Activated naive CD4-positive, alpha-beta T cell treated with anti-CD3 and anti-CD28 coated beads, Interleukin-2, amount 50 U/mL, for 72 hours (primary cell): ENCODE measurements around the gene HOXC11. TPM values are rescaled to one million over a fixed set of nuclear protein-coding genes. Genes with fewer than 3 reads are reported as not detected.

ENCODE experiments used
- ATAC-seq, 2 donors: fragments of 150-1000 bp; cut with Tn5 transposase; 2 replicates each; pipeline ENCODE4 v1.10.0; 2021; ENCODE audit warnings: mild to moderate bottlenecking in 2 of 2, moderate library complexity in 2 of 2
- DNase-seq, 2 donors: peaks; one replicate each; pipeline ENCODE4 v3.0.0; 2021 to 2022; ENCODE audit warnings: low spot score in 2 of 2
- H3K27ac Mint-ChIP-seq, 2 donors: one replicate each; pipeline ENCODE4 v1.8.0; 2022; ENCODE audit warnings: mild to moderate bottlenecking in 2 of 2, mixed read lengths in 2 of 2
- H3K36me3 Mint-ChIP-seq, 2 donors: one replicate each; pipeline ENCODE4 v1.8.0; 2022; ENCODE audit warnings: mixed read lengths in 2 of 2
- H3K9me3 Mint-ChIP-seq, 2 donors: one replicate each; pipeline ENCODE4 v1.8.0; 2022; ENCODE audit warnings: mixed read lengths in 2 of 2
- total RNA-seq, 2 donors: library from RNA; stranded (reverse); gene quantifications; one replicate each; pipeline ENCODE4 v1.2.3, GENCODE V29; 2022

Gene HOXC11
- total RNA-seq, 2 donors from 2014 or later = not detected

DNA sequence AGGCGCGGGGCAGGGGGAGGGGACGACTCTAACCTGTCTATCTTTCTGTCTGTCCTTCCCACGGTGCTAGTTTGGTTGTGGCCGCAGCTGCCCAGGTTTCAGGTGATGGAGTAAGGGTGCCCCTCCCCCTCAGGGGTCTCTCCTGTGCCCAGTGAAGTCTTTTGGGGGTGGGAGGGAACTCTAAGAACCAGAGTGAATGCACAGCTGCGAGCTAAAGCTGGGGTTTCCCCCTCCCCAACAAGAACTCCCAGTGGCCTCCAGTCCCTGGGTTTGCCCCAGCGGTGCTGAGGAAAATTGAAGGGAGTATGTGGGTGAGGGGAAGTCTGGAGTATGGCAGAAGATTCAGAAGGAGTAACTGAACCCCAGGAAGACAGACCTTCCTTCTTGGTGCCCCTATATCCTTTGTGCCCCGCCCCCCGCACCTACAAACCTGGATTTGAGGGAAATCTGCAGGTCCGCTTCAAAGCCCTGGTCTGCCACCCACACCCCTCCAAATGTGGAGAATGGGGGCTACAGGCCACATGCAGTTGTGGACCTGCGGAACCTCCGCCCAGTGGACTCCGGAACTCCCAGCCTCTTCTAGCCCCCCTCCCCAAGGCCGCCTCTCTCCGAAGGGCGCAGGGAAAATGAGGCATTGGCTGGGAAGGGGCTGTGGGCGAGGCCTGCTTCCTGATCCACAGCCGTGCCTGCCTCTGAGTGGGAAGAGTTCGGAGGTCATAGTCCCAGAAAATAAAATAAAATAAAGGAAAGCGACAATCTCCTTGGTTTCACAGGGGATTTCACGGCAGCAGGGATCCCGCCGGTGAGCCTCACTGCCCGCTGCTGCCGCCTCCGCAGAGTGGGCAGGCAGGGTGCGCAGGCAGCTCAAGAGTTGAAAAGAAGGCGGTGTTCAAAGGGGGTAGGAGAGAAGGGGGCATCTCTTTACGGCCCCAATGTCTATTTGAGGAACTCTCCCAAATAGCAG, 23.6 kb downstream of the HOXC11 start:
- no peak for DNase-seq
- peaks cover 0 to 18% of the 10 kb centered on the region in 2 donors for H3K36me3 Mint-ChIP-seq
- H3K27ac Mint-ChIP-seq = no peak overlapping the region
- H3K9me3 Mint-ChIP-seq = no peaks in the 10 kb centered on the region
- ATAC-seq = peak in 1 of 2 donors; percentile 28

DNA sequence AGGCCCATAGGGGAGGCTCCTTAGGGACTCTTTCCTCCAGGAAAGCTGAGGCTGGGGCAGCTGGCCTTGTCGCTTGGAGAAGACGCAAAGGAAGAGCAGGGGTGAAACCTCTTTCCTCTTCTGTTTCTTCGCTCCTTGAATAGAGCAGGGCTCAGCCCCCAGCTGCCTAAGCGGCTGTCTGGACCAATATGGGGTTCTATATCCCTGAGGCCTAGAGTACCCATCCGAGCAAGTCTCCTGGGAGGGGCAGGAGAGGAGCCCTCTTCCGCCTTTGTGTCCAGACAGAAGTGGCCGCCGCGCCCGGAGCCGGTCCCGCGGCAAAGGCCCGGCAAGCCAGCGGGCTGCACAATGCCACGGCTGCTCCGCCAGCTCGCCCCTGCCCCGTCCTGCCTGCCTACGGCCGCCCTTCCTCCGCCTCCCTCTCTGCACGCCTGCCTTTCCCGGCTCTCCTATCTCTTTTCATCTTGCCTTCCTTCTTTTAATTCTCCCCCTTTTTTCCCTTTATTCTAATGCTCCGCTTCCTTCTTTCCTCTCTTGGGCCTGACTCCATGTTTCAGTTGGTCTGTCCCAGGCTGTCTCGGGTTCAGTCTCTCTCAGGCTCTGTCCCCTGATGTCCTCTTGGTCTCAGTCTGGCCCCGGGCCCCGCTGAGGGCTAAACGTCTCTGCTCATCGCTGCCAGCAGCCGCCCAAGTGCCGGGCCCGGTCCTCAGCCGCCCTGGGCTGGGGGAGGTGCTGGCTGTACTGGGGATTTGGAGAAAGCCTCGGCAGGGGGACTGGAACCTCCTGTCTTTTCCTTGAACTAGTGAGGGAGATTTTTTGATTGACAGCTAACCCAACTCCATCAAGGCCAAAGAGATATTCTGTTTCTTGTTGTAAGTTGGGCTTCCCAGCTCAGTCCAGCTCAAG, 24.5 kb downstream of the HOXC11 start:
- DNase-seq (no peak), ATAC-seq (no peak)
- Mint-ChIP-seq H3K27ac (no peak overlapping the region), H3K9me3 (no peaks in the 10 kb centered on the region), H3K36me3 (peaks cover 0 to 21% of the 10 kb centered on the region in 2 donors)

DNA sequence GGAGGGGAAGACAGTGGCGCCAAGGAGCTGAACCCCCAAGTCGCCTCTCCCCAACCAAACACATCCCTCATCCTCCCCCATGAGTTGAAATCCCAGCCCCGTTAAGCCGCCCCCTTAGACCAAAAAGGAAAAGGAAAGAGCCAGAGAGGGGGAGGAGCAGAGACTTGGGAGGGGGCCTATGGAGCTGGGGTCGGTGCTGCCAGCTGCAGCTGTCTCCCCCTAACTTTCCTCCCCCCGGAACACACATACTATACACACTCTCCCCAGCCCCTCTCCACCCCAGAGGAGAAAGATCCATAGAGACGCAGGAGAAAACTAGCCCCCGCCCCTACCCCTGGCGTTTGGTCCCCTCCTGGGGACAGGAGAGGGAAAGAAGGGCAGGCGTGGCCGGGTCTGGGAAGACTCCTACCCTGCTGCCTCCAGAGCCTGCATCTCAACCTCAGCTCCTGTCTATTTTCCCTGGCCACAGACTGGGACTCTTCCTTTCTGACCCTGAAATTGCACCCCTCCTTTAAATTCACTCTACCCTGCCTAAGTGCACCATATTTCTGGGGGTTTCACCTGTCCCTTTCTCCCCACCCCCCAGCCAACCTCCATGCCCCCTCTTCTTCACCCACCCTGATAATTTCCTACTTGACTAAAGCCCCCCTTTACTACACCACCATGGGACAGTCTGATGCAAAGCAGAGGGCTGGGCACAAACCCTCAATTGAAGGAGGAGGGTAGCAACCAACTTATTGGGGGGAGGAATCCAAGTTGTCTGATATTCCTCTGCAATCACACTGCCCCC, 25.4 kb downstream of the HOXC11 start:
- no peaks in the 10 kb centered on the region for H3K9me3 Mint-ChIP-seq
- H3K27ac Mint-ChIP-seq = no peak overlapping the region
- ATAC-seq (no peak), DNase-seq (no peak)
- peaks cover 0 to 20% of the 10 kb centered on the region in 2 donors for H3K36me3 Mint-ChIP-seq

DNA sequence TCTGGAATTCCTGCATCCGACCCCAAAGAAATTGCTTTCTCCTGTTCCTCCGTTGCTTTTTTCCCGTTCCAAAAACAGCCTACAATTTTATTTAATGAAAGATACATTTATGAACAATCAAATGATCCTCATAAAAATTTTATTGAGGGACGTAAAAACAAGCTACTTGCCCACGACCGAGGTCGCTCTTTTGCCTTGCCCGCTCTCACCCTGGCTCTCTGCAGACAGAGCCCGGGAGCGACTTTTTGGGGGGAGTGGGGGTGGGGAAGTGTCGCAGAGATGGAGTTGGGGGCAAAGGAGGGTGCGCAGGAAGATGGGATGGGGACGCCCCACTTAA, 25.9 kb downstream of the HOXC11 start:
- Mint-ChIP-seq H3K9me3 (no peaks in the 10 kb centered on the region), H3K36me3 (peaks cover 0 to 15% of the 10 kb centered on the region in 2 donors), H3K27ac (no peak overlapping the region)
- DNase-seq (no peak), ATAC-seq (no peak)

DNA sequence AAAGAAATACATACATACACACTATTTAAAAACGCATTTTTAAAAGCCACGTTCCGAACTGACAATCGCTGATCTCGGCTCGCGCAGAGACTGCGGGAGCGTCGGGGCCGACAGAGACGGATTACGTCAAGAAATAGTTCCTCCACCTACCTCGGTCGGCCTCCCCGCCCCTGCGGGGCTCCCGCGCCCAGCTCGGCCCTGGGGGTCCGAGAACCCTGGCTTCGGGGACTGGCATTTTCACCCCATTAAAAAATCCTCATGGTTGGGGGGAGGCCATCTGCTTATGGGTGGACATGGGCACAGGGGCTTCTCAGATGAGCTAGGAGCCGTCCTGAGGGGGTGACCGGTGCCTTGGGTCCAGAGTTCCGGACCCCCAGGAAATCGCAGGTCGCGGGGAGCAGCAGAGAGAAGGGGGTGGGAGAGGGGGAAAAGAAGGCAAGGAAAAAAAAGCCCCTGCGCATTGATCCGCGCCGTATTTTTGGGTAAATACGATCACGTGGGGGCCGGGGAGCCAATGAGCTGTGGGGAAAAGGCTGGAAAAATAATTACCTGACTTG, 26.7 kb downstream of the HOXC11 start:
- no peak for DNase-seq
- Mint-ChIP-seq H3K36me3 (peaks cover 0 to 10% of the 10 kb centered on the region in 2 donors), H3K27ac (peak overlapping the region in 1 of 2 donors; percentile 77), H3K9me3 (no peaks in the 10 kb centered on the region)
- ATAC-seq = no peak

DNA sequence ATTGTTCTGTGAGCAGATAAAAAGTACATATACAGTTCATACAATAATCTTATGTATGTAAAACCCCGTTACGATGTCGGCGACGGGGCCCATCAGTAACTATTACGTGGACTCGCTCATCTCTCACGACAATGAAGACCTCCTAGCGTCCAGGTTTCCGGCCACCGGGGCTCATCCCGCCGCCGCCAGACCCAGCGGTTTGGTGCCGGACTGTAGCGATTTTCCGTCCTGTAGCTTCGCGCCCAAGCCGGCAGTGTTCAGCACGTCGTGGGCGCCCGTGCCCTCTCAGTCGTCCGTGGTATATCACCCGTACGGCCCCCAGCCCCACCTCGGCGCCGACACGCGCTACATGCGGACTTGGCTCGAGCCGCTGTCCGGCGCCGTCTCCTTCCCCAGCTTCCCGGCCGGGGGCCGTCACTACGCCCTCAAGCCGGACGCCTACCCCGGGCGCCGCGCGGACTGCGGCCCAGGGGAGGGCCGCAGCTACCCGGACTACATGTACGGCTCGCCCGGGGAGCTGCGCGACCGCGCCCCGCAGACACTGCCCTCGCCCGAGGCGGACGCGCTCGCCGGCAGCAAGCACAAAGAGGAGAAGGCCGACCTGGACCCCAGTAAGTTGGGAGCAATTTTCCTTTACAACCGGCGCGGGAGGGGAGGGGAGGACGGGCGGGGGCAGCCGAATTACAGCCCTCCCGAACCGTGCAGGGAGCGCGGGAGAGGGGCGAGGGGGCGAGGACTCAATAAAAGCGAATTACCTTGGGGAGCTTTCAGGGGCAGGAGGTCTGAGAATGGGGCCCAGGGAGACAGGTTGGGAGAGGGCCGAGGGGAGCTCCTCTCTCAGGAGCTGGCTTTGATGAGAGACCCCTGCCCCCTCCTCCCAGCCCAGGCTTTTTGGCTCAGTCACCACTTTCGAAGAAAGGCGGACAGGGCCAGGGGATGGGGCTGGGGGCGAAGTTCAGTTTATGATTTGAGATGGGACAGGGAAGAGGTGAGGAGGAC, 27.5 kb downstream of the HOXC11 start, which contains the start of gene HOXC9:
Gene HOXC9 (plus strand): TSS at position 46 of the 999 bp plus-strand sequence. CDS start 28 bp downstream, at position 74.
- no peak for DNase-seq
- no peak for ATAC-seq
- Mint-ChIP-seq H3K27ac (peak within 1 kb of the TSS in 1 of 2 donors; percentile 77), H3K36me3 (peaks cover 0 to 4% of the 10 kb centered on the region in 2 donors), H3K9me3 (no peaks in the 10 kb centered on the region)

DNA sequence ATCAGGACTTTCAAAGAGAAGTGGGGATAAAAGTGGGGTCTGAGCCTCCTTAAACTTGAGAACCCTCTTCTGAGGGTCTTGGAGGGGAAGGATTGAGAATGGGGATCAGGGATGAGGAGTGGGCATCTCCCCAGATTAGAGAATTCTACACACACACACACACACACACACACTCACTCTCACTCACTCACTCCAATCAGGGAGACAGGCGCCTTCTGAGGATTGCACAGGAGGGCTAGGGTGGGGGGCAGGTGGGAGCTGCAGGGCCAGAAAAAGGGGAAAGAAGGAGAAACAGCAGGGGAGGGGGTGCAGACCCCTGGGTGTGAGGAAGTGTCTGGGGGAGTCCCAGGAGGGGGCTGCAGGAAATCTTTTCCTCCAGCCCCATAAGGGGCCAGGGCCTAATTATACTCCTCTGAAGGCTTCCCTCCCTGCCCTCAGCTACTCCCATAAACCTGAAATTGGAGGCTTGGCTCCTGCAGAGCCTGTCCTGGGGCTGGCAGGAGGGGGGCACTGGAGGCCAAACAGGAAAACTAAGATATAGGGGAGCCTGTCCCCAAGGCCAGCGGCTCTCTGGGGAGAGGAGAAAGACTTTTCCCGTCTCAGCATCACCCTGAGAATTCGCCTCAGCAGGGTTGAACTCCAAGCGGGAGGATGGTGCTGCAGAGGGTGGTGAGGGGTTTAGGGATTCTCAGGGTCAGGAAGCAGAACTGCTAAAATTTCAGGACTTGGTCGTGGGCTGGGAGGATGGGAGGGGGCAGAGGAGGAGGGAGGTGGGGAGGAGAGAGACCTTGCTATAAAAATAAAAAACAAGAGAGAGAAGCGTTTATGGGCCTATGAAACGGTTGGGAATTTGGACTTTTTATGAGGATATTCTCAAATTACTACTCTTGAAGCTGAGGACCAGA, 28.6 kb downstream of the HOXC11 start:
- Mint-ChIP-seq H3K9me3 (no peaks in the 10 kb centered on the region), H3K36me3 (peaks cover 0 to 9% of the 10 kb centered on the region in 2 donors), H3K27ac (no peak overlapping the region)
- DNase-seq (no peak), ATAC-seq (no peak)

DNA sequence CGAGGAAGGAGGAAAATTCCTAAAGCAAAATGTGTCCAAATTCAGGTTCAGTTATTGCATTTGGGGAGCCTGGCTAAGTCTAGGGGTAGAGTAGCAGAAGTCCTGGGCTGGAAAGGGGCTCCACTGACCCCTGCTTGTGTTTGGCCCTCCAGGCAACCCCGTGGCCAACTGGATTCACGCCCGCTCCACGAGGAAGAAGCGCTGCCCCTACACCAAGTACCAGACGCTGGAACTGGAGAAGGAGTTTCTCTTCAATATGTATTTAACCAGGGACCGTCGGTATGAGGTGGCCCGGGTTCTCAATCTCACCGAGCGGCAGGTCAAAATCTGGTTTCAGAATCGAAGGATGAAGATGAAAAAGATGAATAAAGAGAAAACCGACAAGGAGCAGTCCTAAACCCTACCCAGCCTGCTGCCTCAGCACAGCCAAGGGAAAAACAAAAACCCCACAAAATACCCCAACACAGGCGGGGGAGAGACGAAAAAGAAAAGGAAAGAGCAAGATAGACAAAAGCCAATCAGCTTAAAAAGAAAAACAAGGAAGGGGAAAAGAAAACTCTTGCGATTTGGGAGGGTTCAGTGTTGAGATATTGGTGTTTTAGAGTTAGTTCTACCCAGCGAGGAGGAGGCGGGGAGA, 29.5 kb downstream of the HOXC11 start:
- no peaks in the 10 kb centered on the region for H3K9me3 Mint-ChIP-seq
- peaks cover 0 to 9% of the 10 kb centered on the region in 2 donors for H3K36me3 Mint-ChIP-seq
- H3K27ac Mint-ChIP-seq = no peak overlapping the region
- ATAC-seq (no peak), DNase-seq (no peak)

DNA sequence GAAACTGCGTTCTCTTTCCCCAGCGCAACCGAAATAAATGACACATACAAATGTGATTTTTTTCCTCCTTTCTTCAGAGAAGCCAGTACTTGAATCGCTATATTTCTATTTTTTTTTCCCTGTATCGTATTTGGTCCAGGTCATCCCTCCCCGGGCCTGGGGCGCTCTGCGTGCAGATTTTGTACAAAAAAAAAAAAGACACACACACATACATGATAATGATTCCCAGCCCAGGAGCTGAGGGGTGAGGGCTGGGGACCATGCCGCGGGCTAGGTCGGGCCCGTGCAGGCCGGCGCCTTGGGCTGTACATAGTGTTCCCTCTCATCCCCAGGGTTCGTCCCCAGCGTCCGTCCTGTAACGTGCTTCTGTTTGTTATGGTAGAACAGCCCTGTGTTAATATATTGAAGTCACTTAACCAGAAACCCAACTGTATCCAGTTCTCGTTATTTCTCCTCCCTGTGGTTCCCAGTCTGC, 30.0 kb downstream of the HOXC11 start:
- no peak for ATAC-seq
- DNase-seq = no peak
- Mint-ChIP-seq H3K27ac (no peak overlapping the region), H3K9me3 (no peaks in the 10 kb centered on the region), H3K36me3 (peaks cover 0 to 9% of the 10 kb centered on the region in 2 donors)

DNA sequence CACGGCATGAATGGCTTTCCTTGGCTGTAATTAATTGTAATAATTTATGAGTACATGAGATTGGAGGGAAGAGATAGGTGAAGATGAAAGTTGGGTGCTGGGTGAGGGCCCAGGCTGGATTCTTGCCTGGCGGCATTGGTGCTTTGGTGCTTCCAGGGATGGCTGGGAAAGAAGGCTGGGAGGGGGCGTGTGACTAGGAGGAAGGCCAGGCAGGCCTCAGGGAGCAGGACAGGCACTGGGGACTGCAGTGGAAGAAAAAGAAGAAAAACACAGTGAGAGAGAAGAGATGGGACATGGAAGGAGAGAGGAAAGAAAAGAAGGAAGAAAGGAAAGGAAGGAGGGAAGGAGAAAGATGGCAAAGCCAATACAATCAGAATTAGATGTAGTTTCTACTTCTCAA, 30.7 kb downstream of the HOXC11 start:
- no peak for DNase-seq
- H3K27ac Mint-ChIP-seq = no peak overlapping the region
- no peak for ATAC-seq
- H3K9me3 Mint-ChIP-seq = no peaks in the 10 kb centered on the region
- peaks cover 0 to 9% of the 10 kb centered on the region in 2 donors for H3K36me3 Mint-ChIP-seq

DNA sequence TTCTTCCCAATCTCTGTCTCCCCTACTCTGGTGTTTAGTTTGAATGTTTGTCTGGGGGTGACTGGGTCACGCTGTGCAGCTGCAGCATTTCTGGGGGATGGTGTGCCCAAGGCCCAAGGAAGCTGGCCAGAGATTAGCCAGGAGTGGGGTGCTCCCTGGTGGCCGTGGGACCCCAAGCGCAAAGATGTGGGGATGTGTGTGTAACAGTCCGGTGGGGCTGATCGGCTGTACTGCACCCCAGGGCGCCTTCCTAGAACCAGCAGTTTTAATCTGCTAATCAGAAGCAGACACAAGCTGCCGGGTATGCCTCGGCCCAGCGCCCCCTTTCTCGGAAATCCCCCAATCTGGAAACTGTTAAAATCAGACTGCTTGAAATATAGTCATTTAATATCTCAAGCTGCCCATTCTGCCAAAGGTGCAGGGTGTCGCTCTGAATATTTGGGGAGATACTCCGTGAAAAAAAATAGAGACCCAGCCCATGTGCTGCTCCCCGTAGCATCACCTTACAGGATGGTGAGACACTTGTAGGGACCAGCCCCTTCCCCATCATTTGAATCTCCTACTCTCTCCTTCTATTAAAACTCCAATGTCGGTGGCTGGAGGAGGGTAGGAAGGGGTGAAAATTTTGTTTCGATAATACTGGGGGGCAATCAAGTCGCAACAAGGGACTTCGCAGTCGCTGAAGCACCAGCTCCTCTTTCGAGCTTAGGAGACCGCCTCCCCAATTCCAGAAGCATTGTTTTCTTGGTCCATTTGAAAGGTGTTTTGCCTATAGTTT, 31.3 kb downstream of the HOXC11 start:
- ATAC-seq (no peak), DNase-seq (no peak)
- H3K27ac Mint-ChIP-seq = no peak overlapping the region
- peaks cover 0 to 9% of the 10 kb centered on the region in 2 donors for H3K36me3 Mint-ChIP-seq
- H3K9me3 Mint-ChIP-seq = no peaks in the 10 kb centered on the region

DNA sequence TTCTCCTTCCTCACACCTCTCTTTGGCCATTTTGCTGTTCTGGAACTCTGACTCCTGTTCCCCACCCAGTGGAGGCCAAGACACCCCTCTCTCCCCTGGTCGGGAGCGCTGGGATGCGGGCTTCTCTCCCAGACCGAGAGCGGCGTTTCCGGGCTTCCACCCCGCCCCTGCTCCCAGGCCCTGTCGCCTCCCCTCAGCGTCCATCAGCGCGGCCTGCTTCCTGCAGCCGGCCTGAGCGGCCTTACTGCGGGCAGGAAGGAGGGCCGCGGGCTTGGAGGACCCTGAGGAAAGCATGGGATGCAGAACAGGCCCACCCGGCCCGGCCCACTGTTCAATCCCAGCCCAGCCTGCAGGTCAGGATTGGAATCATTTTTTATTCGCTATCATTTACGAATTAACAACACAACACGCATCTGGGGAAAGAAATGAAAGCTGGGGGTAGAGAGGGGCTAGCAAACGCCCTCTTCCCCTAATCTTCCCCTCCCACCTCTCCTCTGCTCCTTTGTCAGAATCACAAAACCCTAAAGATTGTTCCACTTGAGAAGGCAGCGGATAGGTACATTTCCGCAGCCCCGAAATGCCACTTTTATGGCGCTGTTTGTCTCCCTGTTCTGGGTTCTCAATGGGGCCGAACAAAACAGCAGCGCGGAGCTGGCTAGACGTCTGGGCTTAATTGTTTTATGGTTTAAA, 32.1 kb downstream of the HOXC11 start:
- peaks cover 0 to 9% of the 10 kb centered on the region in 2 donors for H3K36me3 Mint-ChIP-seq
- ATAC-seq (no peak), DNase-seq (no peak)
- no peaks in the 10 kb centered on the region for H3K9me3 Mint-ChIP-seq
- H3K27ac Mint-ChIP-seq = peak overlapping the region in 1 of 2 donors; percentile 72

DNA sequence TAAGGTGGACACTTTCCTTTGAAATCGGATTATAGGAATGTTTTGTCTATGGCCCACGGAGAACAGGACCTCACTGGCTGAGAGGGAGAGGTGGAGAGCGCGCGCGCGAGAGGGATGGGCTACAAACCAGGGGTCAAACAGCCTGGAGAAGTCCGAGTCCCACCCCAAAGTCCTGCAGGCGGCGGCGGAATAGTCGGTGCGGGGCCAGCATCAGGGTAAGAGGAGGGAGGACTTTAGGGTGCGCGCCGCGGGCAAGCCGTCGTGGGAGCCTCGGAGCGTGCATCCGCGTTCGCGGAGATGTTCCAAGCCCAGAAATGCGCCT, 32.6 kb downstream of the HOXC11 start:
- Mint-ChIP-seq H3K9me3 (no peaks in the 10 kb centered on the region), H3K27ac (peak overlapping the region in 1 of 2 donors; percentile 72), H3K36me3 (peaks cover 0 to 9% of the 10 kb centered on the region in 2 donors)
- DNase-seq = no peak
- peak in 1 of 2 donors; percentile 2 for ATAC-seq
